ENCODE results near the gene PCDH1. TPM values are rescaled to one million over a fixed set of nuclear protein-coding genes. Genes with fewer than 3 reads are reported as not detected.
A peak's percentile ranks its signal among the peaks of the same experiment; 100 is the strongest.

PCDH1 gene
- total RNA-seq, 1 donor from 2014 or later, result 7.9 TPM

GRCh38 chr5:141862936-141863543, 15.2 kb downstream of the PCDH1 start:
- DNase-seq, result no peak
- Mint-ChIP-seq H3K9me3 (ENCODE audit: unreplicated experiment) (peaks cover 3% of the 10 kb centered on the region), H3K27ac (ENCODE audit: unreplicated experiment) (no peak overlapping the region), H3K4me3 (ENCODE audit: unreplicated experiment) (no peak overlapping the region), H3K36me3 (ENCODE audit: unreplicated experiment) (peaks cover 7% of the 10 kb centered on the region), H3K4me1 (ENCODE audit: low read depth, unreplicated experiment) (peaks cover 11% of the 10 kb centered on the region), H3K27me3 (ENCODE audit: unreplicated experiment) (peaks cover 7% of the 10 kb centered on the region)
- TF ChIP-seq, protein P1, sequence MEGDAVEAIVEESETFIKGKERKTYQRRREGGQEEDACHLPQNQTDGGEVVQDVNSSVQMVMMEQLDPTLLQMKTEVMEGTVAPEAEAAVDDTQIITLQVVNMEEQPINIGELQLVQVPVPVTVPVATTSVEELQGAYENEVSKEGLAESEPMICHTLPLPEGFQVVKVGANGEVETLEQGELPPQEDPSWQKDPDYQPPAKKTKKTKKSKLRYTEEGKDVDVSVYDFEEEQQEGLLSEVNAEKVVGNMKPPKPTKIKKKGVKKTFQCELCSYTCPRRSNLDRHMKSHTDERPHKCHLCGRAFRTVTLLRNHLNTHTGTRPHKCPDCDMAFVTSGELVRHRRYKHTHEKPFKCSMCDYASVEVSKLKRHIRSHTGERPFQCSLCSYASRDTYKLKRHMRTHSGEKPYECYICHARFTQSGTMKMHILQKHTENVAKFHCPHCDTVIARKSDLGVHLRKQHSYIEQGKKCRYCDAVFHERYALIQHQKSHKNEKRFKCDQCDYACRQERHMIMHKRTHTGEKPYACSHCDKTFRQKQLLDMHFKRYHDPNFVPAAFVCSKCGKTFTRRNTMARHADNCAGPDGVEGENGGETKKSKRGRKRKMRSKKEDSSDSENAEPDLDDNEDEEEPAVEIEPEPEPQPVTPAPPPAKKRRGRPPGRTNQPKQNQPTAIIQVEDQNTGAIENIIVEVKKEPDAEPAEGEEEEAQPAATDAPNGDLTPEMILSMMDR (IDR thresholded peaks at IDR 0.05; ENCODE audit: partially characterized antibody, unreplicated experiment), result no peak

- peaks cover 7% of the 10 kb centered on the region for H3K27me3 Mint-ChIP-seq (ENCODE audit: unreplicated experiment)
- H3K4me1 Mint-ChIP-seq (ENCODE audit: low read depth, unreplicated experiment), result peaks cover 13% of the 10 kb centered on the region
- H3K9me3 Mint-ChIP-seq (ENCODE audit: unreplicated experiment), result peaks cover 6% of the 10 kb centered on the region
- H3K4me3 Mint-ChIP-seq (ENCODE audit: unreplicated experiment), result peak overlapping the region; percentile 2
- no peak for DNase-seq
- H3K36me3 Mint-ChIP-seq (ENCODE audit: unreplicated experiment), result peaks cover 7% of the 10 kb centered on the region
- TF ChIP-seq, protein P1 (IDR thresholded peaks at IDR 0.05; ENCODE audit: partially characterized antibody, unreplicated experiment), result no peak
- H3K27ac Mint-ChIP-seq (ENCODE audit: unreplicated experiment), result no peak overlapping the region
Measured at GRCh38 chr5:141861194-141861593, 17.0 kb downstream of the PCDH1 start.

DNA sequence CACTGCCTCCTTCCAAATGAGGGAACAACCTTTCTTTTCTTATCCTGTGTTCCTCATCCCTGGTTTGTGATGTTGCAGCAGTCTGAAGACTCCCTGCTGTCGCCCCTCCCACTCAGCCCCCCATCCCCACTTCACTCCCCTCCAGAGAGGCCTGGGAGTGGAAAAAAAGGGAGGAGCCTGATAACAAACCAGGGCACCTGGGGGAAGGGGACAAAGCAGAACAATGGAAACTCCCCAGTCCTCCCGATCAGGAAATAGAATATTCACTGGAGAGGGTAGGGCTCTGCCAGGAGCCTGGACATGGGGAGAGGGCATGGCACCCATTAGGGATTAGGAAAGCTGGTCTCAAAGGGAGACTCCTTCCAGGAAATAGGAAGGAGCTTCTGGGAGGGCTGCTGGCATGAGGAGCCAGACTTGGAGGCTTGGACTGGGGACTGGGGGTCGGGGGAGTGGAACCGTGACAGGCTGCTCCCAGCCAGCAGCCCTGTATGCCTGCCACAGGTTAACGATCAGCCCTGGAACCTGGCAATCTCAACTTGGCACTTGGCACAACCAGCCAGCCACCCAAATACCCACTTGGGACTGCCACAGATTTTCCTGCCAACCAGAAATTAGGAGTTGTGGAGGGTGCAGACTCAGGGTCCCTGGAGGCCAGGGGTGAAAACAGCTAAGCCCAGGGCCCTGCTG, 20.0 kb downstream of the PCDH1 start:
- peaks cover 19% of the 10 kb centered on the region for H3K4me1 Mint-ChIP-seq (ENCODE audit: low read depth, unreplicated experiment)
- TF ChIP-seq, protein P1 (IDR thresholded peaks at IDR 0.05; ENCODE audit: partially characterized antibody, unreplicated experiment), result no peak
- no peak overlapping the region for H3K27ac Mint-ChIP-seq (ENCODE audit: unreplicated experiment)
- H3K27me3 Mint-ChIP-seq (ENCODE audit: unreplicated experiment), result peaks cover 12% of the 10 kb centered on the region
- DNase-seq, result no peak
- peaks cover 7% of the 10 kb centered on the region for H3K36me3 Mint-ChIP-seq (ENCODE audit: unreplicated experiment)
- peaks cover 6% of the 10 kb centered on the region for H3K9me3 Mint-ChIP-seq (ENCODE audit: unreplicated experiment)
- H3K4me3 Mint-ChIP-seq (ENCODE audit: unreplicated experiment), result no peak overlapping the region

DNA sequence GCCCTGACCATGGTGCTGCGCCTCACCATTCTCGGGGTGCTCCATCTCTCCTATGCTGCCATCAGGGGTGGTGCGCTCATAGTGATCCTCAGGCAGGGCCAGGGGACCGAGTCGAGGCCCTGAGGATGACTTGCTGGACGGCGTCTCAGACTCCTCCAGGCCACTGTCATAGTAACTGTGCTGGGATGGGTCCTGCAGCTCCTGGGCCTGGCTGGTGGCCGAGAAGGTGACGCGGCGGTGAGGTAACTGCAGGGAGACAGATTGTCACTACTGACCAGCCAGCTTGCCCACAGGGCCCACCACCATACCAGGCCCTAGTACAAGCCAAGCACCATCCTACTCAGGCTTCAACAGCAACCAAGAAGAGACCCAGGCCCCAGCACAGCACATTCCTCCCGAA, 21.0 kb downstream of the PCDH1 start:
- peaks cover 19% of the 10 kb centered on the region for H3K4me1 Mint-ChIP-seq (ENCODE audit: low read depth, unreplicated experiment)
- peaks cover 7% of the 10 kb centered on the region for H3K36me3 Mint-ChIP-seq (ENCODE audit: unreplicated experiment)

More for the DNA sequence above, 21.0 kb downstream of the PCDH1 start:
- H3K27ac Mint-ChIP-seq (ENCODE audit: unreplicated experiment), result no peak overlapping the region
- peaks cover 9% of the 10 kb centered on the region for H3K27me3 Mint-ChIP-seq (ENCODE audit: unreplicated experiment)
- H3K9me3 Mint-ChIP-seq (ENCODE audit: unreplicated experiment), result peaks cover 6% of the 10 kb centered on the region
- H3K4me3 Mint-ChIP-seq (ENCODE audit: unreplicated experiment), result no peak overlapping the region
- no peak for DNase-seq
- TF ChIP-seq, protein P1 (IDR thresholded peaks at IDR 0.05; ENCODE audit: partially characterized antibody, unreplicated experiment), result no peak

Measured in glutamatergic neuron (in vitro differentiated cells).